ENCODE data around the gene NBPF4.

Gene NBPF4

GRCh38 chr1:108192581-108192980, 51.3 kb downstream of the NBPF4 start:
- no peak for TF ChIP-seq CTCF (IDR thresholded peaks at IDR 0.05; ENCODE audit: low read depth, low read length, missing control alignments)
- DNase-seq (ENCODE audit: low read depth) = no peak
- H3K4me3 ChIP-seq (ENCODE audit: low read depth, low read length) = no peak overlapping the region
- in situ Hi-C loops (cut with HindIII; ENCODE audit: low sequenced_read_pairs) = no loop called here

- no peak for TF ChIP-seq CTCF (IDR thresholded peaks at IDR 0.05; ENCODE audit: low read depth, low read length, missing control alignments)
- no peak overlapping the region for H3K4me3 ChIP-seq (ENCODE audit: low read depth, low read length)
- DNase-seq (ENCODE audit: low read depth) = no peak
- in situ Hi-C loops (cut with HindIII; ENCODE audit: low sequenced_read_pairs) = no loop called here
These were observed 53.0 kb downstream of the NBPF4 start for GRCh38 chr1:108190686-108191416.

- in situ Hi-C loops (cut with HindIII; ENCODE audit: low sequenced_read_pairs) = no loop called here
- H3K4me3 ChIP-seq (ENCODE audit: low read depth, low read length) = no peak overlapping the region
These were observed 53.8 kb downstream of the NBPF4 start for GRCh38 chr1:108190001-108190634.

GRCh38 chr1:108188801-108189200, 55.1 kb downstream of the NBPF4 start:
- no peak overlapping the region for H3K4me3 ChIP-seq (ENCODE audit: low read depth, low read length)
- no peak for DNase-seq (ENCODE audit: low read depth)
- TF ChIP-seq CTCF (IDR thresholded peaks at IDR 0.05; ENCODE audit: low read depth, low read length, missing control alignments) = no peak
- in situ Hi-C loops (cut with HindIII; ENCODE audit: low sequenced_read_pairs) = no loop called here

More at GRCh38 chr1:108190001-108190634, 53.8 kb downstream of the NBPF4 start:
- DNase-seq (ENCODE audit: low read depth) = no peak
- TF ChIP-seq CTCF (IDR thresholded peaks at IDR 0.05; ENCODE audit: low read depth, low read length, missing control alignments) = no peak

GRCh38 chr1:108182959-108183700, 60.7 kb downstream of the NBPF4 start:
- TF ChIP-seq CTCF (IDR thresholded peaks at IDR 0.05; ENCODE audit: low read depth, low read length, missing control alignments) = no peak
- in situ Hi-C loops (cut with HindIII; ENCODE audit: low sequenced_read_pairs) = no loop called here
- no peak for DNase-seq (ENCODE audit: low read depth)
- H3K4me3 ChIP-seq (ENCODE audit: low read depth, low read length) = no peak overlapping the region

- DNase-seq (ENCODE audit: low read depth) = no peak
- in situ Hi-C loops (cut with HindIII; ENCODE audit: low sequenced_read_pairs) = no loop called here
- H3K4me3 ChIP-seq (ENCODE audit: low read depth, low read length) = no peak overlapping the region
- TF ChIP-seq CTCF (IDR thresholded peaks at IDR 0.05; ENCODE audit: low read depth, low read length, missing control alignments) = no peak
These were observed 64.9 kb downstream of the NBPF4 start for GRCh38 chr1:108179018-108179417.
